ENCODE measurements around the gene FXYD4.
A peak's percentile ranks its signal among the peaks of the same experiment; 100 is the strongest.
"Not testable (repeated sequence)": the region's sequence is repeated elsewhere in the genome, so short reads cannot be mapped to it uniquely, and the experiment has no call there.

FXYD4 gene

GRCh38 chr10:43376828-43377423 is 5.5 kb downstream of the FXYD4 start:
- DNase-seq: no peak

- no peak for DNase-seq
These were observed 6.0 kb downstream of the FXYD4 start for GRCh38 chr10:43377424-43377883.

GRCh38 chr10:43380610-43381222 is 9.3 kb downstream of the FXYD4 start:
- DNase-seq: no peak

- DNase-seq: no peak
These were observed 12.0 kb downstream of the FXYD4 start for GRCh38 chr10:43383204-43383971.

GRCh38 chr10:43384252-43385221 is 13.1 kb downstream of the FXYD4 start:
- no peak for DNase-seq

- no peak for DNase-seq
These were observed 14.1 kb downstream of the FXYD4 start for GRCh38 chr10:43385412-43386004.

- no peak for DNase-seq
These were observed 15.1 kb downstream of the FXYD4 start for GRCh38 chr10:43386549-43386948.

- DNase-seq: no peak
These were observed 15.7 kb downstream of the FXYD4 start for GRCh38 chr10:43386981-43387677.

GRCh38 chr10:43387678-43388032 is 16.2 kb downstream of the FXYD4 start:
- no peak for DNase-seq

GRCh38 chr10:43389867-43390266 is 18.4 kb downstream of the FXYD4 start:
- no peak for DNase-seq

- no peak for DNase-seq
These were observed 18.9 kb downstream of the FXYD4 start for GRCh38 chr10:43390333-43390732.

GRCh38 chr10:43390759-43391158 is 19.3 kb downstream of the FXYD4 start:
- no peak for DNase-seq

GRCh38 chr10:43391496-43391895 is 20.1 kb downstream of the FXYD4 start:
- no peak for DNase-seq

GRCh38 chr10:43392748-43393147 is 21.3 kb downstream of the FXYD4 start:
- no peak for DNase-seq

GRCh38 chr10:43393186-43393585 is 21.8 kb downstream of the FXYD4 start:
- DNase-seq: not testable (repeated sequence)

- DNase-seq: no peak
These were observed 22.3 kb downstream of the FXYD4 start for GRCh38 chr10:43393606-43394360.

- DNase-seq: no peak
These were observed 23.4 kb downstream of the FXYD4 start for GRCh38 chr10:43394868-43395267.

GRCh38 chr10:43395571-43396060 is 24.2 kb downstream of the FXYD4 start:
- DNase-seq: no peak

GRCh38 chr10:43396061-43396927 is 24.9 kb downstream of the FXYD4 start:
- peak; percentile 43 for DNase-seq
